ENCODE data around the gene MILR1.

MILR1 gene, protein sequence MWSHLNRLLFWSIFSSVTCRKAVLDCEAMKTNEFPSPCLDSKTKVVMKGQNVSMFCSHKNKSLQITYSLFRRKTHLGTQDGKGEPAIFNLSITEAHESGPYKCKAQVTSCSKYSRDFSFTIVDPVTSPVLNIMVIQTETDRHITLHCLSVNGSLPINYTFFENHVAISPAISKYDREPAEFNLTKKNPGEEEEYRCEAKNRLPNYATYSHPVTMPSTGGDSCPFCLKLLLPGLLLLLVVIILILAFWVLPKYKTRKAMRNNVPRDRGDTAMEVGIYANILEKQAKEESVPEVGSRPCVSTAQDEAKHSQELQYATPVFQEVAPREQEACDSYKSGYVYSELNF

DNA sequence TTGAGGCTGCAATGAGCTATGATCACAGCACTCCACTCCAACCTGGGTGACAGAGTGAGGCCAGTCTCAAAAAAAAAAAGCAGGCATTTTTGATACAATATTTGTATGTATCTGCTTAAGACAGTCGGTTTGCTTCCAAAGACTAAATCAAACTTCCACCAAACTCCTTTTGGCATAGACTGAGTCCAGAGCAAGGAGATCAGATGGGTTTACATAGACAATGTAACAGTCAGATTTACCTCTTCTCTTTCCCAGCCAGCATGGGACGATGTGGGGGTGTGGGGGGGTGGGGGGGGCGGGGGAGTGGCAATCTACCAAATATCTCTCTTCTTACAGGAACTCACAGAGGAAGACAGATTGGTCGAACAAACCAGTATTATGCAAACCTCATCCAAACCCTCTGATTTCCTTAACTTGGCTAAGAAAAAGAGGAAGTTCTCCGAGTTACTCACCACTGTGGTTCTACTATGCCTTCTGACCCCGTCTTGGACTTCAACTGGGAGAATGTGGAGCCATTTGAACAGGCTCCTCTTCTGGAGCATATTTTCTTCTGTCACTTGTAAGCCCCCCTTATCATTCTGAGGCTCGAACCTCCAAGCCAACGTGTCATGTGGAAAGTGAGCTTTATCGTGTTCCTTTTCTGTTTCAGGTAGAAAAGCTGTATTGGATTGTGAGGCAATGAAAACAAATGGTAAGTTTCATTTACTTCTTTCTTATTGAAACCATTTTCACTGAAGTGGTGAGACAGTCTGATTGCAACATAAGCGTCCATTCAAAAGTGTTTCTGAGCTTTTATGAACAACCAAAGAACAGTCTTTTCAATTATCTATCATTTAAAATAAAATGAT is at the start of gene MILR1:
MILR1 (plus strand) TSS at position 451 of the 848 bp plus-strand sequence; CDS start at position 505, 54 bp downstream.
- TF ChIP-seq, protein P1, sequence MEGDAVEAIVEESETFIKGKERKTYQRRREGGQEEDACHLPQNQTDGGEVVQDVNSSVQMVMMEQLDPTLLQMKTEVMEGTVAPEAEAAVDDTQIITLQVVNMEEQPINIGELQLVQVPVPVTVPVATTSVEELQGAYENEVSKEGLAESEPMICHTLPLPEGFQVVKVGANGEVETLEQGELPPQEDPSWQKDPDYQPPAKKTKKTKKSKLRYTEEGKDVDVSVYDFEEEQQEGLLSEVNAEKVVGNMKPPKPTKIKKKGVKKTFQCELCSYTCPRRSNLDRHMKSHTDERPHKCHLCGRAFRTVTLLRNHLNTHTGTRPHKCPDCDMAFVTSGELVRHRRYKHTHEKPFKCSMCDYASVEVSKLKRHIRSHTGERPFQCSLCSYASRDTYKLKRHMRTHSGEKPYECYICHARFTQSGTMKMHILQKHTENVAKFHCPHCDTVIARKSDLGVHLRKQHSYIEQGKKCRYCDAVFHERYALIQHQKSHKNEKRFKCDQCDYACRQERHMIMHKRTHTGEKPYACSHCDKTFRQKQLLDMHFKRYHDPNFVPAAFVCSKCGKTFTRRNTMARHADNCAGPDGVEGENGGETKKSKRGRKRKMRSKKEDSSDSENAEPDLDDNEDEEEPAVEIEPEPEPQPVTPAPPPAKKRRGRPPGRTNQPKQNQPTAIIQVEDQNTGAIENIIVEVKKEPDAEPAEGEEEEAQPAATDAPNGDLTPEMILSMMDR (IDR thresholded peaks at IDR 0.05), result no peak
- TF ChIP-seq ZFX (IDR thresholded peaks at IDR 0.05; ENCODE audit: borderline replicate concordance), result no peak
- no peak within 1 kb of the TSS for H3K27ac ChIP-seq

- TF ChIP-seq, protein P1 (IDR thresholded peaks at IDR 0.05), result no peak
- TF ChIP-seq ZFX (IDR thresholded peaks at IDR 0.05; ENCODE audit: borderline replicate concordance), result no peak
- H3K27ac ChIP-seq, result no peak overlapping the region
These were observed 49.2 kb upstream of the MILR1 start for GRCh38 chr17:64399767-64400156.

- H3K27ac ChIP-seq, result no peak overlapping the region
- TF ChIP-seq, protein P1 (IDR thresholded peaks at IDR 0.05), result no peak
- TF ChIP-seq ZFX (IDR thresholded peaks at IDR 0.05; ENCODE audit: borderline replicate concordance), result no peak
These were observed 48.3 kb upstream of the MILR1 start for GRCh38 chr17:64400642-64401041.

DNA sequence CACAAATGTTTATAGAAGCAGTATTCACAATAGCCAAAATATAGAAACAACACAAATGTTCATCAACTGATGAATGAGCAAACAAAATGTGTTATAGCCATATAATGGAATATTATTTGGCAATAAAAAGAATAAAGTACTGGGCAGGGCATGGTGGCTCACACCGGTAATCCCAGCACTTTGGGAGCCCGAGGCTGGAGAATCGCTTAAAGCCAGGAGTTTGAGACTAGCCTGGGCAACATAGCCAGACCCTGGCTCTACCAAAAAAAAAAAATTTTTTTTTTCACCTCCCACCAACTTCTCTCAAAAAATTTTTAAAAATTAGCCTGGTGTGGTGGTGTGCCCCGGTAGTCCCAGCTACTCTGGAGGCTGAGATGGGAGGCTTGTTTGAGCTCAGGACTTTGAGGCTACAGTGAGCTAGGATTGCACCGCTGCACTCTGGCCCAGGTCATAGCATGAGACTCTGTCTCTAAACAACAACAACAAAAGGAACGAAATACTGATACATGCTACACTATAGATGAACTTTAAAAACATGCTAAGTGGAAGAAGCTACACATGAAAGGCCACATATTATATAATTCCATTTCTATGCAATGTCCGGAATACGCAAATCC is 47.6 kb upstream of the MILR1 start:
- TF ChIP-seq, protein P1 (IDR thresholded peaks at IDR 0.05), result no peak
- no peak for TF ChIP-seq ZFX (IDR thresholded peaks at IDR 0.05; ENCODE audit: borderline replicate concordance)
- H3K27ac ChIP-seq, result no peak overlapping the region

GRCh38 chr17:64401941-64402340 is 47.0 kb upstream of the MILR1 start:
- TF ChIP-seq, protein P1 (IDR thresholded peaks at IDR 0.05), result no peak
- TF ChIP-seq ZFX (IDR thresholded peaks at IDR 0.05; ENCODE audit: borderline replicate concordance), result no peak
- H3K27ac ChIP-seq, result no peak overlapping the region

GRCh38 chr17:64402469-64402868 is 46.4 kb upstream of the MILR1 start:
- TF ChIP-seq, protein P1 (IDR thresholded peaks at IDR 0.05), result no peak
- no peak for TF ChIP-seq ZFX (IDR thresholded peaks at IDR 0.05; ENCODE audit: borderline replicate concordance)
- H3K27ac ChIP-seq, result no peak overlapping the region
